Caco-2 (cell line): ENCODE measurements around the gene PHETA1. TPM values are rescaled to one million over a fixed set of nuclear protein-coding genes. Genes with fewer than 3 reads are reported as not detected.

ENCODE experiments used
- BruUV-seq: library from RNA; stranded (reverse); fragments of 400-500 nt; replicated peaks from 2 replicates; lab custom pipeline; 2021; lab: Mats Ljungman, UMichigan
- CTCF ChIA-PET: fragments of 300-600 bp; sonication (Branson Sonifier 250); formaldehyde crosslinking; loops from one replicate; lab custom pipeline; 2022; ENCODE audit warnings: antibody characterized with exemption; lab: Charles Lee
- POLR2A ChIA-PET: fragments of 300-600 bp; sonication (Branson Sonifier 250); formaldehyde crosslinking; loops from one replicate; lab custom pipeline; 2022; ENCODE audit warnings: antibody characterized with exemption; lab: Charles Lee
- DNase-seq, 2 experiments: peaks; one replicate each; pipeline versions ENCODE4 v3.0.0 to v3.0.0-alpha.2; 2020 to 2022
- H3K27me3 ChIP-seq: replicated peaks from 2 replicates; pipeline ENCODE4 v1.6.0; 2011; ENCODE audit warnings: low read length; ENCODE audit not compliant: control insufficient read depth, insufficient read depth
- H3K36me3 ChIP-seq: 2 replicates; pipeline ENCODE4 v1.5.1; 2011; ENCODE audit warnings: low read length; ENCODE audit not compliant: control insufficient read depth, insufficient read depth
- H3K4me1 ChIP-seq: fragments of 250-450 bp; sonication (Bioruptor Pico); 2 replicates; pipeline ENCODE4 v1.5.1; 2020; ENCODE audit warnings: mild to moderate bottlenecking
- H3K4me3 ChIP-seq: 2 replicates; pipeline ENCODE4 v1.5.1; 2011; ENCODE audit warnings: low read depth, mild to moderate bottlenecking, control low read depth, low read length
- H3K9me3 ChIP-seq: fragments of 250-450 bp; sonication (Bioruptor Pico); 2 replicates; pipeline ENCODE4 v1.5.1; 2020; ENCODE audit warnings: mild to moderate bottlenecking, moderate library complexity
- H3K27ac Mint-ChIP-seq: one replicate; pipeline ENCODE4 v1.8.0; 2022; ENCODE audit warnings: mixed read lengths; ENCODE audit not compliant: unreplicated experiment
- H3K27me3 Mint-ChIP-seq: one replicate; pipeline ENCODE4 v1.8.0; 2022; ENCODE audit warnings: mixed read lengths; ENCODE audit not compliant: insufficient read depth, unreplicated experiment
- H3K36me3 Mint-ChIP-seq: one replicate; pipeline ENCODE4 v1.8.0; 2022; ENCODE audit warnings: mild to moderate bottlenecking, mixed read lengths; ENCODE audit not compliant: insufficient read depth, unreplicated experiment
- H3K4me1 Mint-ChIP-seq: one replicate; pipeline ENCODE4 v1.8.0; 2022; ENCODE audit warnings: low read depth, mixed read lengths; ENCODE audit not compliant: unreplicated experiment
- H3K4me3 Mint-ChIP-seq: one replicate; pipeline ENCODE4 v1.8.0; 2022; ENCODE audit warnings: mild to moderate bottlenecking, moderate library complexity, mixed read lengths; ENCODE audit not compliant: unreplicated experiment
- H3K9me3 Mint-ChIP-seq: one replicate; pipeline ENCODE4 v1.8.0; 2022; ENCODE audit warnings: mixed read lengths; ENCODE audit not compliant: unreplicated experiment
- intact Hi-C: fragments of 100-400 bp; cut with micrococcal nuclease; formaldehyde crosslinking; loops from one replicate; pipeline ENCODE4 v1.10.0; 2022; ENCODE audit not compliant: unreplicated experiment
- total RNA-seq: library from RNA; stranded (reverse); gene quantifications from 2 replicates; pipeline ENCODE4 v1.2.3, GENCODE V29; 2022
- TF ChIP-seq, protein P1 (sequence below), 2 experiments: fragments of 200-600 bp in 1 of 2; IDR thresholded peaks; 1 replicate in 1 of 2; 2 replicates in 1 of 2; pipeline versions ENCODE4 v1.5.1 to v1.8.0; 2011 to 2022; ENCODE audit warnings: antibody characterized with exemption in 1 of 2, control low read depth in 1 of 2, inconsistent platforms in 1 of 2, low read depth in 1 of 2, low read length in 1 of 2, mild to moderate bottlenecking in 1 of 2, moderate library complexity in 1 of 2; ENCODE audit not compliant: insufficient read depth in 1 of 2, severe bottlenecking in 1 of 2, unreplicated experiment in 1 of 2

The PHETA1 gene
- total RNA-seq, 1 experiment from 2014 or later, result 14.9 TPM

GRCh38 chr12:111353026-111353425 lies 15.9 kb downstream of the PHETA1 start:
- POLR2A ChIA-PET, result no interaction called here
- H3K27ac Mint-ChIP-seq, result no peak overlapping the region
- CTCF ChIA-PET, result no interaction called here

GRCh38 chr12:111352296-111352993 lies 16.4 kb downstream of the PHETA1 start:
- no peaks in the 10 kb centered on the region for H3K36me3 ChIP-seq
- peaks cover 12% of the 10 kb centered on the region for H3K9me3 ChIP-seq
- Mint-ChIP-seq H3K27ac (no peak overlapping the region), H3K27me3 (no peaks in the 10 kb centered on the region), H3K9me3 (peaks cover 10% of the 10 kb centered on the region), H3K36me3 (no peaks in the 10 kb centered on the region), H3K4me1 (no peaks in the 10 kb centered on the region), H3K4me3 (no peak overlapping the region)
- POLR2A ChIA-PET, result no interaction called here
- TF ChIP-seq, protein P1, sequence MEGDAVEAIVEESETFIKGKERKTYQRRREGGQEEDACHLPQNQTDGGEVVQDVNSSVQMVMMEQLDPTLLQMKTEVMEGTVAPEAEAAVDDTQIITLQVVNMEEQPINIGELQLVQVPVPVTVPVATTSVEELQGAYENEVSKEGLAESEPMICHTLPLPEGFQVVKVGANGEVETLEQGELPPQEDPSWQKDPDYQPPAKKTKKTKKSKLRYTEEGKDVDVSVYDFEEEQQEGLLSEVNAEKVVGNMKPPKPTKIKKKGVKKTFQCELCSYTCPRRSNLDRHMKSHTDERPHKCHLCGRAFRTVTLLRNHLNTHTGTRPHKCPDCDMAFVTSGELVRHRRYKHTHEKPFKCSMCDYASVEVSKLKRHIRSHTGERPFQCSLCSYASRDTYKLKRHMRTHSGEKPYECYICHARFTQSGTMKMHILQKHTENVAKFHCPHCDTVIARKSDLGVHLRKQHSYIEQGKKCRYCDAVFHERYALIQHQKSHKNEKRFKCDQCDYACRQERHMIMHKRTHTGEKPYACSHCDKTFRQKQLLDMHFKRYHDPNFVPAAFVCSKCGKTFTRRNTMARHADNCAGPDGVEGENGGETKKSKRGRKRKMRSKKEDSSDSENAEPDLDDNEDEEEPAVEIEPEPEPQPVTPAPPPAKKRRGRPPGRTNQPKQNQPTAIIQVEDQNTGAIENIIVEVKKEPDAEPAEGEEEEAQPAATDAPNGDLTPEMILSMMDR (IDR thresholded peaks at IDR 0.05; ENCODE audit: insufficient read depth in 1 of 2, low read depth in 1 of 2, low read length in 1 of 2, severe bottlenecking in 1 of 2, unreplicated experiment in 1 of 2), result no peak
- DNase-seq, result no peak
- intact Hi-C loops, result no loop called here
- H3K27me3 ChIP-seq, result no peaks in the 10 kb centered on the region
- H3K4me1 ChIP-seq, result no peaks in the 10 kb centered on the region
- CTCF ChIA-PET, result no interaction called here
- H3K4me3 ChIP-seq, result no peak overlapping the region
- BruUV-seq, result no TSS peak

More at GRCh38 chr12:111353026-111353425, 15.9 kb downstream of the PHETA1 start:
- peaks cover 8% of the 10 kb centered on the region for H3K9me3 ChIP-seq
- Mint-ChIP-seq H3K9me3 (peaks cover 10% of the 10 kb centered on the region), H3K36me3 (no peaks in the 10 kb centered on the region), H3K27me3 (no peaks in the 10 kb centered on the region), H3K4me3 (no peak overlapping the region), H3K4me1 (no peaks in the 10 kb centered on the region)
- TF ChIP-seq, protein P1 (IDR thresholded peaks at IDR 0.05; ENCODE audit: insufficient read depth in 1 of 2, low read depth in 1 of 2, low read length in 1 of 2, severe bottlenecking in 1 of 2, unreplicated experiment in 1 of 2), result no peak
- H3K4me1 ChIP-seq, result no peaks in the 10 kb centered on the region
- no peak for DNase-seq
- H3K36me3 ChIP-seq, result no peaks in the 10 kb centered on the region
- intact Hi-C loops, result no loop called here
- H3K4me3 ChIP-seq, result no peak overlapping the region
- H3K27me3 ChIP-seq, result no peaks in the 10 kb centered on the region
- no TSS peak for BruUV-seq

DNA sequence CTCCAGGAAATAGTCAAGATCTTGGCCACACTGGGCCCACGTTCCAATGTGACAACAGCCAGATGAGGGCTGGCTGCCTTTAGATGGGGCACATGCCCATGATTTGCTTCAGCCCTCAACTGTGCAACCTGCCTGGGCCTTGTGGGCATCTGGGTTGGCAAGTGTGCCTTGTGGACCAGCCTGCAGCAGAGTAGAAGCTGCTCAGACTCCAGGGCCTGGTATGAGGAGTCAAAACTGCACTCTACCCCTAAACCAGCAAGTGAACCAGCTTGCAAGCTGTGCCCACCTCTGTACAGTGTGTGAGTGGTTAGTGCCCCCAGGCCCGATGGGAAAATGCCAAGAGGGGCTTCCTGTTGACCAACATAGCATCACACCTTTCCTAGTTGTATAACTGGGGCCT lies 17.9 kb downstream of the PHETA1 start:
- Mint-ChIP-seq H3K27ac (no peak overlapping the region), H3K9me3 (peaks cover 10% of the 10 kb centered on the region), H3K27me3 (no peaks in the 10 kb centered on the region), H3K4me1 (no peaks in the 10 kb centered on the region), H3K4me3 (no peak overlapping the region), H3K36me3 (no peaks in the 10 kb centered on the region)
- Histone ChIP-seq H3K4me3 (no peak overlapping the region), H3K9me3 (peaks cover 12% of the 10 kb centered on the region), H3K36me3 (no peaks in the 10 kb centered on the region), H3K27me3 (no peaks in the 10 kb centered on the region), H3K4me1 (no peaks in the 10 kb centered on the region)
- POLR2A ChIA-PET, result no interaction called here
- TF ChIP-seq, protein P1 (IDR thresholded peaks at IDR 0.05; ENCODE audit: insufficient read depth in 1 of 2, low read depth in 1 of 2, low read length in 1 of 2, severe bottlenecking in 1 of 2, unreplicated experiment in 1 of 2), result no peak
- BruUV-seq, result no TSS peak
- intact Hi-C loops, result no loop called here
- CTCF ChIA-PET, result no interaction called here
- no peak for DNase-seq
